GM19351 (cell line): Measurements from ENCODE around the gene ZFP62.
A peak's percentile ranks its signal among the peaks of the same experiment; 100 is the strongest.

Experiments used
- ATAC-seq: cut with Tn5 transposase; IDR thresholded peaks from one replicate; pipeline ENCODE4 v1.9.1; 2021; ENCODE audit warnings: mild to moderate bottlenecking, moderate library complexity; ENCODE audit not compliant: unreplicated experiment

The ZFP62 gene

DNA sequence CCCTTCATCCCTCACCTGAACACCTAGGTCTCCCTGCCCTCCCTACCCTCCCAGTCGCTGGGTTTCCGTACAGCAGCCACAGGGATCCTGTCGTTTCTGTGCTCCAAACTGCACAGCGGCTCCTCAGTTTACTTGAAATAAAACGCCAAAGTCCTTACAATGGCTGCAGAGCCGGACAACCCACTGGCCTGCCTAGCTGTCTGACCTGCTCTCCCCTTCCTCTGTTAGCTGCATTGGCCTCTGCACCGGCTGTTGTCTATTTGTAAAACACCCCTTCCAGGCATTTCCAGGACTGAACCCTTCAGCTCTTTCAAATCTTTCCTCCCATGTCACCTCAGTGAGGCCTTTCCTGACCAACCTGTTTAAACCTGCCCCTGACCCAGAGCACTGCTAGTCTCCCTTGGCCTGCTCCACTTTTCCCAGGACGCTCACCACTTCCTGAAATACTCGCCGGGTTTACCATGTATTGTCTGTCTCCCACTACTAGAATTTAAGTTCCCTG lies 49.4 kb downstream of the ZFP62 start:
- no peak for ATAC-seq

DNA sequence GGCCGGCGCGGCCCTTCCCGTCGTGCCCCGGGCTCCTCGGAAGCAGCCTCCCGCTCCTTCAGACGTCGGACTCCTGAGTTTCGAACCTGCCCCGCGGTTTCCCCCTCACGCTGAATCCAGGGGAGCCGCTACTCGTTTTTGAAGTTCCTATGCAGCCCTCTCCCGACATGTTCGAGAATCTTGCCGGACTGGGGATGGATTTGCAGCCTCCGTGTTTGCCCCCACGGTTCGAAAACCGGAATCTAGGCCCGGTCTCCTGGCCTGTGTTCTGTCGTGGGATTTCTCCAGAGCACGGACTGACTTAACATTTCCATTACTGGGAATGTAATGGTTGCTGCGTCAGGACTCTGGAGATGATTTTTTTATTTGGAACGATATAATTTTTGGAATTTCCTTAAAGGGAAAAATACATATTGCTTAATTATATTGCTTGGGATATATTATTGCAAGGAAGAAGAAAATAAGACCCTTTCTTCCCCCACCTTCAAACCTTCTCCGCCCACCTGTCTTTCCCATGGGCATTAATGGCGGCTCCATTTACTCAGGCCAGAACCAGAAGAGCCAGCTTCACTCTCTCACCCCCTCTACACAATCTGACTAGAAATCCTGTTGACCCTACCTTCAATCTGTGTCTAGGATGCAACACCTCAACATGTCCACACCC lies 50.0 kb downstream of the ZFP62 start:
- no peak for ATAC-seq

DNA sequence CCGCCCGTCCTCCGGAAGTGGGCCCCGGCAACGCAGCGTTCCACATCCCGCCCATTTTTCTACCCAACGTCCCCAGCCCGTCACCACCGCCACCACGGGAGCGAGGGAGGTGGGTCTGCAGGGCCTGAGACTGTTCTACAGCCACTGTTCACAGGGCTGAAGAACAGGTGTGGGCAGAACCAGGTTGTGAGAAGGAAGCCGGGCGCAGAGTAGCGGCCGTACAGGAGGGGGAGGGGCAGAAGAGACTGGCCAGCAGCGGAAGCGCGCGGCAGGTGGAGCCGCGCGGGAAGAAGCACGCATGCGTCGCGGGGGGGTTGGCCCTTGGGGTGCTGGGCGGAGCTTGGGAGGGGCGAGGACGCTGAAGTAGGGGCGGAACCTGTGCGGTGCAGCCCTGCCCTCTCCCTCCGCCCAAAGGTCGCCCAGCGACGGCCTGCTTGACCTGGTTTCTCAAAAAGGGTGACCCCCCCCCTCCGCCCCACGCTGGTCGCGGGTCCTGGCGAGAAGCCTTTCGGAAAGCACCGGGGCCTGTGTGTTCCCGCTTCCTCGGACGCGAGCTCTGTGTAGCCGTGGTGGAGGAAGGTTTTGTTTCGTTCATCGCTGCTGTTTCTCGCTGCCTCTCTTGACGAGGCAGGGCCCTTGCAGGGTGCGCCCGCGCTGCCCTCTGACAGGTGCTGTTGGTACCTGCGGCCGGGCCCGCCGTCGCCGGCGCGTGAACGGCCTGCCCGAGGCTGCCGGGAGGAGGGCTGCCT lies 50.7 kb downstream of the ZFP62 start:
- peak; percentile 57 for ATAC-seq

DNA sequence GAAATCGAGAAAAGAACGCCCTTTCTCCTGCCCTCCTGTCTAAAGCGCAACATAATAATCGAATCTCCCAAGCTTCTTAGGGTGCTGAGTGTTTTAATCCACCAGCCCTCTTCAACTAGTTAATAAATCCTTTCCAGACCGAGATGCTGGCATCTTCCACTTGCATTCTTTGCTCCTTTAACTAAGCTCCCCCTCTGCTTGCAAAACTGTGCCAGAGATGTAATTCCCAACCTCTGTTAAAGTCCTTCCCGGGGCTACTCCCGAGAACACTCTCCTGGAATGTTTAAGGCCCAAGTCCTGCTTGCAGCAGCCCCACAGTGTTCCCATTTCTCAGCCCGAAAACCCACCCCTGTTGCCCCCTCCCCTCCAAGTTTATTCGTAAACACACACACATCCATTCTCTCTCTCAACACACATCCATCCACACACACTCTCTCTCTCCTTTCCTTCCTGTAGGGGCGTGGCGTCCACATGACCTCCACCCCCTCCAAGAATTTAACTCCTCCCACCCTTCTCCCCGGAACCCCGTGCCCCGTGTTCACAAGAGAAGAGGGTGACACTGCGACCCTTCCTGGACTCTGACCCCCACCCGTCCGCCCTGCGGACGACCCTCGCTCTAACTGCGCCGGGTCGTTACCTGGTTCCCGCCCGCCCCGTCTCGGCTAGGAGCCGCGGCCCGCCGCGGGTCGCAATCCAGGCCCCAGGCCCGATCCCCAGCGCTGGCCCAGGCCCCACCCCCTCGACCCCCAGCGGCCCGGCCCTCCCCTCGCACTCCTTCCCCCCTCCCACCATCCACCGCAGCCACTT lies 51.5 kb downstream of the ZFP62 start:
- ATAC-seq, result peak; percentile 53

DNA sequence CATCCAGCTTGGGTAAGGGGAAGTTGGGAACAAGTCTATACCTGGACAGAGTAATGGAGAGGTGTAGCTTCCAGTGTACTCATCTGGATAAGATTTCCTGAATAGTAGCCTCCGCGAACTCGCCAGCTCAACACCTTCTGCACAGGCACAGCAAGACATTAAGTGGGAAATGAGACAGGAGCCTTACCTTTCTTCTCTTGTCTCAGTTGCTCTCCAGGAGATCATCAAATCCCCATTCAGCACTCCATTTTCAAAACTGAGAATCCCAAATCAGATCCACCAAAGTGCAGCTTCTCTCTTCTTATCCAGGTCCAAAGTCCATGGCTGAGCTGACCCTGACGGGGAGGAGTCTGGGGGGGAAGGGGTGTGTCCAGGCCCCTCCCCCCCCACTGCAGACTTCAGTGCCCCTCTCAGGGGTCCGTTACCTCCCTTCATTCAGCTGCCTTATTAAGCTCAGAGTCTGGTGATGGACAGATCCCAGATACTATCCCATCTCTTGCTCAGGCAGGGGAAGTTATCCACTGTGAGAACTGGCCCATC lies 52.5 kb downstream of the ZFP62 start:
- no peak for ATAC-seq

DNA sequence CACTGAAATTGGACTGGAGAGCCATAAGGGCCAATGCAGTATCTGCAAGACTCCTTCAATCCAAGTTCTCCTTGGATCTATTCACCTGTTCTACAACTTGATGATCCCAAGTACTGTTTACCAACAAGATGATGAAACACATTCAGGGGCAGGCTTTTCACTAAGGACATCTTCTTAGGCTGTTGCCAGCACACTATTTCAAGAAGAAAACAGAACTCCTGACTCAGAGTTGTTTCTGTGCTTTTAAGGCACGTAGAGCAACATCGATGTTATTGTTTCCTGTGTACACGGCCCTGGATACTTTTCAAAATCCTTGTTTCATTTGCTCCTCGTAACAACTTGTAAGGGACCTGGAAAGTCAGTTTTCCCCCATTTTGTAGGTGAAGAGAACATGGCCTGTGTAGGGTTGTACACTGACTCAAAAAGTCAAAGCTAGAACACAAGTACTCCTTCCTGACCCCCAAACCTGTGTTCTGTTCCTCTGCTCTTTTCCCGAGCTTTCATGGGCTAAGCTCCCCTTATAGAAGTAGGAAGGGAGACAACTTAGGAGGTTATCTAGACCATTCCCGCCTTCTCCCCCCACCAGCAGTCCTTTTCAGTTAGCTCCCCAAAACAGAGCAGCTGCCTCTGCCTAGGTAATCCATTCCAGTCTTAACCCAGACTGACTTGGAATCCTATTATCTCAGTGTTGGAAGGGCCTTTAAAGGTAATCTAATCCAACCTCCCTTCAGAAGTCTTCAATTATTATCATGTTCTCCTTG lies 53.2 kb downstream of the ZFP62 start:
- ATAC-seq, result no peak

DNA sequence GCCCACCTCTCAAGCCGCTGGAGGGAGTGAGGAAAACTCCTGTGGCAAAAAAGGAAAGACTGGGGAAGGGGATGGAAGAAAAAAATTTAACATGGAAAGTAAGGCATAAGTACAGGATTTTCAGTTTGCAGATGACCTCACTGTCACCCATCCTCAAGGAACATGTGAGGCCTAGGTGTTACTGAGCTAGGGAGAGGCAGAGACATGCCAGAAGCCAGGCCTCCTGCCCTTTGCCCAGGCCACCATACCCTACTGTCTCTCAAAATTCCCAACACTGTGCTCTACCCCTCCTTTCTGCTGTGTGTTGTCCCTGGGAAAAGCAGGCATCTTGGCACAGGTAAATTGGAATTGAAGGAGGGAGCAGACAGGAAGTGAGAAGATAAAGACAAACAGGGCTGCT lies 54.0 kb downstream of the ZFP62 start:
- ATAC-seq, result no peak

DNA sequence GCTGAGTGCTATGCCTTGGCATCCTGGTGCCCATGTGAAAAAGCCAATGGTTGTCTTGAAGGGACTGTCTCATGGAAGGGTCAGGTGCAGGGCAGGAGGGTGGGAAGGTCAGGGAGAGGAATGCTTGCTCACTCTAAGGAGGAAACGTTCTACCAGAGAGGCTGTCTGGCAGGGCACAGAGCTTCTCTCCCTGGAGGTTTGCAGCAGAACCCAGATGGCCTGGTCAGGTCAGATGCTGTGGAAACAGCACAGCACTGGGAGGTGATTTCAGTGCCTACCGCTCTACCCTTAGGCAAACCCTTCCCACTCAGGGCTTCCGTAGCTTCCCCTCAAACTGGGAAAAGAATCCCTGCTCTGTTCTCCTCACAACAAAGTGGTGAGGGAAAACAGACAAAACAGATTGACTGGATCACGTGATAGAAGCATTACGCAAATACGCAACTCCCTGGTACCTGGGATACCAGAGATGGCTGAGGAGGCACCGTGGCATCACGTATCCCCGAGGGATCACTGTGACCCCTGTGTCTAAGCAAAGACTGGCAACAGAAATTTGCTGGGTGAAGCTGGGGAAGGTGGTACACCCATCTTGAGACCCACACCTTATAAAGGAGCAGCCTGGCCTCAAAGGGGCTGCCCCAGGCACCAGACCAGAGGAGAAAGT lies 54.6 kb downstream of the ZFP62 start:
- no peak for ATAC-seq

DNA sequence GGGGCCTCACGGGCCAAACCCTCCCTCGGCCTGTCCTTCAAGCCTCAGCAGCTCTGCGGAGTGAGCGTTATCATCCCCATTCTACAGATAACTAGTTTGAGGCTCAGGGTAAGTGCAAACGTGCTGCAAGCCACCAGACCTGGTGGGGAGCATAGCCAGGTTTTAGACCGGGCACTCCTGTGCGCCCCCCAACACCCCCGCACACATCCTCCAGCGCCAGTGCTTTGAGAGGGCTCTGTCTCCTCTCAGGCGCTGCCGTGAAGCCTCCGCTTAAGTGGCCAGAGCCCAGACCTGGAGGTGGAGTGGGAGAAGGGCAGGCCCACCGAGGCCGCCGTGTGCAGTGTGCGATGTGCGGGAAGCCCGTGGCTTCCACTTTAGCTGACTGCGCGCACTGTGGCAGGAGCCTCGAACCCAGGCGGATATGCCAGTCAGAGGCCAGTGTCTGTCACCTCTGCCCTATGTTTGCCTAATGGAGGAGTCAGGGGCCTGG lies 56.9 kb downstream of the ZFP62 start:
- ATAC-seq, result no peak

DNA sequence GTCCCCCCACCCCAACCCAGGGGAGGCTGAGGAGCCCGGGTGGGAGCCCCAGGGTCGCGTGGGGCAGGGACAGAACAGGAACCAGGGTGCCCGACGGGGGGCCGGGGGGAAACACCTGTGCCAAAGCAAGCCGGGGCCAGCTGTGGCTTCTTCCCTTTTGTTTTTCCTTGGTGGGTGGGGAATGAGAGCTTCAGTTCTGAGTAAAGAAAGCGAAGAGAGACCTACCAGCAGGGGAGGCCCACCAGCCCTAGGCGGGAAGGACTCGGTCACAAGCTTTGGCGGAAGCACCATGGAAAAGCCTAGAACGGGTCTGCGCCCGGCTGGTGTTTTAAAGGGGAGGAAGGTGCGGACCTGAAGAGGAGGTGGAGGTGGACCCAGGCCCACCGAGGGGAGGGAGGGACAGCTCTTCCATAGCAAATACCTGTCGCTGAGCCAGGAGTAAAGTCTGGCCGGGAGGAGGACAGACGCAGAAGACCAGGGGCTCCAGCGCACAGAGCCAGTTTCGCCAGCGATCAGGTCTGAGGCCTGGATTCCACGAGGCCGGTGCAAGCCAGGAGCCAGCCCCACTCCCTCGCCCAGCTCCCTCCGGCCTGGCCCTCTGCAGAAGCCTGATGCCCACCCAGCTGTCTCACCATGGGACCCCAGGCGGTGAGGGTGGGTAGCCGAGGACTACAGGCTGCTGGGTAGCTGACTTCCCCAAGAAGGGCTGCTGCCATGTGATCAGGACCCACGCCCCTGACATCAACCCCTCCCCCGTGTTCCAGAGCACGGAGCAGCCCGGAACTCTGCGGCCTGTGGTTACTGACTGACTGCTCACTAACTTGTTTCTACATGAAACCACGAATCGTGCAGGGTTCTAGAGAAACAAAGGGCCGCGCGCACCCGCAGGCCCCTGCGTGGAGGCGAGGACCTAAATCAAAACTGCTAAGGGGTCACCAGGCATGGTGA lies 57.6 kb downstream of the ZFP62 start:
- peak; percentile 68 for ATAC-seq

DNA sequence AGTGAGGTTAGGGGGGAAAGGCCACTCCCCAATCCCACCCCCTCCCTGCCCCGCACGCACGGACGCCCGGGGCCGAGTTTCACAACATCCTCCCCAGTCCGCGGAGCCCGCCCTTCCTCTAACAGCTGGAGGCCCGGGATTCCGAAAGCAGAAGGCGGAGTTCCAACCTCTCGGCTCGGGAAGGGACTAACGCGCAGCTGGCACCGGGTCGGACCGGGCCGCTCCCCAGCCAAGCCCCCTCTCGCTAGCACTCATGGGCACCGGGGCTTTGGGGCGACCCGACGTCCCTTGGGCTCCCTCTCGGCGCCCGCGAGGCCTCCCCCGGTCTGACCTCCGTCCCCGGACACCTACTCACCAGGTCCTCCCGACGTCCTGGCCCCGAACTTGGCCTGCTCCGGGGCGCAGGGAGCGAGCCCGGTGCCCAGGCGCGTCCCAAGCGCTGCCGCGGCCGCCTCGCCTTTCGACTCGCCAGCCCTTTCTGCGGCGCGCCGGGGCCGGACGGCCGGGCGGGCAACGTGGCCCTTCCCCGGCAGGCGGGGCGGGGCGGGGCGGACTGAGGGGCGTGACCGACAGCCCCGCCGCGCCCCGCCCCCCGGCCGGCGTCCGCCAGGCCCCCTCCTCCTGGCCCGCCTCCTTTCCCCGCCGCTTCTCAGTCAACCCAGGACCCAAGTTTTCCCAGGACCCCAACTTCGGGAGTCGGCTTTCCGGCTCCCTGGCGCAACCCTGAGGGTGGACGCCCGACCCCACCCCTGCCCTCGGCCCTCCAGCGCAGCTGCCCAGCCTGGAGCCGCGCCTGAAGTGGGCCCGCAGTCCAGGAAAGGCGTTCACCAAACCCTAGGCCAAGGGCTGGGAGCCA lies 58.5 kb downstream of the ZFP62 start, which contains the start of gene MGAT1:
Gene MGAT1, minus strand, starts transcription at position 482 of the 856 bp plus-strand sequence. CDS start 9,835 bp downstream, outside the sequence.
- peak; percentile 42 for ATAC-seq

DNA sequence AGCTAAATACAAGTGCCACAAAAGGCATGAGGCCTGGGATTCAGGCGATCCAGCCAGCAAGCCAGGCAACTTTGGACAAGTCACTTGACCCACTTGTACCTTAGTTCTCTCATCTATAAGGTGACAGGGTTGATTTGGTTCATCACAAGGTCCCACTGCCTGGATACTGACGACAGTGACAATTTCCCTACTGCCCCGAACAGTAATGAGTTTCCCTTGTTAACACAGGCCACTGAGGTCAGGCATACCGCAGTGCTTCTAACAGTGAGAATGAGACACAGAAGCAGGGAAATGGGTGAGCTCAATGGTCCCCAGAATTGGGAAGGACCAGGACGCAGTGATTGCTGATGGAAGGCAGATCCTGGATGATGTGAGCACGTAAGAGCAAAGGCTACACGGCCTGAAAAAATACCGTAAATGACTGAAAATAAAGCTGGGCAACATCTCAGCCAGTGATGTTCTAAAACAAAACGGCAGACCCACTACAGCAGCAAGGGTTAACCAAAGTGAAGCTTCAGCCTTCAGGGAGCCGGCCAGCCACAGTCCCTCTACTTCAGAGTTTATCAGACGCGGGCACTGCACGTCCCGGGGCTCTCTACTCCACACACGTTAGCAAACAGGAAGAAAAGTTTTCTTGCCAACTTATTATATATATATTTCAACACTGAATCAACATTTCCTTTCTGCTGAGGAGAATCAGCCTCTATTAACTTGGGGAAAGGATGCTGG lies 59.3 kb downstream of the ZFP62 start:
- no peak for ATAC-seq

DNA sequence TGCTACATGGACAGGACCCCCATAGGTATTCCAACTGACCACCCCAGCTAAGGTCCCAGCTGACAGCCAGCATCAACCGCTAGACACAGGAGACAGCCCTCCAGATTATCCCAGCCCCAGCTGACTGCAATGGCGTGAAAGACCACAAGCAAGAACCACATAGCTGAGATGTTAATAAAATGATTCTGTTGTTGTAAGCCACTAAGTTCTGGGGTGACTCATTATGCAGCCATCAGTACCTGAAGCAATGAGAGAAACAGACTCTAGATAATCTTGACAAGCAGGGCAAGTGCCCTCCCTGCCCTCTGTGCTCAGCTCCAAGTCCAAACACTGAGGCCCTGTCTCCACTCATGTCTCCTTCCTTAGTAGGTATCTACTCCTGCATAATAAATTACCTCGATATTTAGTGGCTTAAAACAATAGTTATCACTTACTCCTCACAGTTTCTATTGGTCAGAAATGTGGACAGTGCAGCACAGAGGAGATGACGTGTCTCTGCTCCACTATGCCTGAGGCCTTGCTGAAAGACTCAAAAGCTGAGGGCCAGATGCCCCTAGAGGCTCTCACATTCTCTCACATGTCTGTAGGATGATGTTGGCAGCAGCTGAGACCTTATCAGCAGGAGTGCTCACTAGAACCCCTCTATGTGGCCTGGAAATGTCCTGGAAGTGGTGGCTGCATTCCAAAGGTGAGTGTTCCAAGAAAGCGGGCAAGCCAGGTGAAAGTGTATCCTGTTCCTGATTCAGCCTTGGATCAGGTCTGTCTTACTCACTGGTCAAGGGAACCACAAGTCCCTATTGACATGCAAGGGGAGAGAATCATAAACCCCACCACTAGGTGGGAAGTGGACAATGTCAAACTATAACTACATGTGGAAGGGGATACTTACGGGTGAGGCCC lies 60.9 kb downstream of the ZFP62 start:
- ATAC-seq, result no peak

DNA sequence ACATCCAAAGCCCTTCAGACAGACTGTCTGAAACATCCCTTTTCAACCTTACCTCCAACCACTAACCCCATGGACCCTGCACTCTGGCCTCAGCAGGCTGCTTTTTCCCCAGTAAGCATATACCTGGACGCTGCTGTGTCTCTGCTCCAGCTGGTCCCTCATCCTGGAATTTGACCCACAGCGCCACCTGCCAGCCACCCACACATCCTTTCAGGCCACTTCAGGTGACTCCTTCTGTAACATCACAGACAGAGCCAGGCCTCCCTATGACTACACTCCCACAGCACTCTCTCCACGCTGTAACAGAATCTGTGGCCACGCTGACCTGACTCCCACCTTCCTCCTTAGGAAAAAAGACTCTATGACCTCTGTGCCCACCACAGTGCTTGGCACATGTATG lies 61.9 kb downstream of the ZFP62 start:
- ATAC-seq, result no peak

DNA sequence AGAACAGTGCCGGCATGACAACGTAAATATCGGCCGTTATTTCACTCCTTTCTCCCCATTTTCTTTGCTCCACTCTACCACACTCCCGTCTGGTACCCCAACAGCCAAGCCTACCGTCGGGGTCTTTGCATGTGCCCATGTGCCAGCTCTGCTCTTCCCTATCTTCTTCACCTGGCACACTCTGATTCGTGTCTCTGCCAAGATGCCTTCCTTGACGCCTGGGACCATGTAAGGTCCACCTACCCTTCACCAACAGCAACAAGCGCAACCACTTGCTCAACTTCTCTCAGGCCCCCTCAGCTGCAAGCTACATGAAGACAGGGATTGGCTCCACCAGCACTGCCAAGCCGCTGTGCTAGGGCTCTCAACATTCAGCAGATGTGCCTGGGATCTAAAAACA lies 62.9 kb downstream of the ZFP62 start:
- ATAC-seq, result no peak
